NCI-H226 (cell line): ENCODE measurements around the gene S1PR4.

ENCODE experiments used
- DNase-seq: peaks from one replicate; pipeline ENCODE4 v3.0.0-alpha.2; 2015

The S1PR4 gene

DNA sequence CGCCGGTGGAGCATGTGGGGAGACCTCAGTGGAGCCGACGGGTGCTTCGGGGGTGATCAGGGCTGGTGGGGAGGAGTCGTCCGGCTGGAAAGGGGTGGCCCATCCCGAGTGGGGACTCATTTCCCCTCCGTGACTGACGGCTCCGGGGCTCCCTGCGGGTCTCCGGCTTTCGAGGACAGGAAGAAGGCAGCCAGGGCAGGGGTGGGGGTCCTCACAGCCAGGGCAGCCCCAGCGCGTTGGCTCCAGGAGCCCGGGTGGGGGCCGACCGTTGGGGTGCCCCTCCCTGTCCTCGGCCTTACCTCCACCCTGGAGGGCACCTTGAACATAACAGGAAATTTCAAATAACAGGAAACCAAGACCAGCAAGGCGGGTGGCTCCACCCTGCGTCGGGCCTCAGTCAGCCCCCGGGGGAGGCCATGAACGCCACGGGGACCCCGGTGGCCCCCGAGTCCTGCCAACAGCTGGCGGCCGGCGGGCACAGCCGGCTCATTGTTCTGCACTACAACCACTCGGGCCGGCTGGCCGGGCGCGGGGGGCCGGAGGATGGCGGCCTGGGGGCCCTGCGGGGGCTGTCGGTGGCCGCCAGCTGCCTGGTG lies at the start of gene S1PR4:
S1PR4 (plus strand) TSS at position 393 of the 596 bp plus-strand sequence; CDS start at position 417, 24 bp downstream.
- DNase-seq = no peak

DNA sequence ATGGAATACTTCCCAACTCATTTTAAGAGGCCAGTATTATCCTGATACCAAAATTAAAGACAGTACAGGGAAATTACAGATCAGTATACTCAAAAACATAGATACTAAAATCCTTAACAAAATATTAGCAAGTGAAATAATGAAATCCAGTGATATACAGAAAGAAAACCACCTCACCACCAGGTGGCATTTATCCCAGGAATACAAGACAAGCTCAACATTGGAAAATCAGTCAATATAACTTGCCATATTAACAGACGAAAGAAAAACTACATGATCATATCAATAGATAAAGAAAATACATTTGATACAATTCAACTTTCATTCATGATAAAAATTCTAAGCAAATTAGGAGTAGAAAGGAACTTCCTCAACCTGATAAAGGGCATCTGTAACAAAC lies 49.5 kb upstream of the S1PR4 start:
- DNase-seq = no peak

GRCh38 chr19:3131168-3131567 lies 47.4 kb upstream of the S1PR4 start:
- DNase-seq = no peak

DNA sequence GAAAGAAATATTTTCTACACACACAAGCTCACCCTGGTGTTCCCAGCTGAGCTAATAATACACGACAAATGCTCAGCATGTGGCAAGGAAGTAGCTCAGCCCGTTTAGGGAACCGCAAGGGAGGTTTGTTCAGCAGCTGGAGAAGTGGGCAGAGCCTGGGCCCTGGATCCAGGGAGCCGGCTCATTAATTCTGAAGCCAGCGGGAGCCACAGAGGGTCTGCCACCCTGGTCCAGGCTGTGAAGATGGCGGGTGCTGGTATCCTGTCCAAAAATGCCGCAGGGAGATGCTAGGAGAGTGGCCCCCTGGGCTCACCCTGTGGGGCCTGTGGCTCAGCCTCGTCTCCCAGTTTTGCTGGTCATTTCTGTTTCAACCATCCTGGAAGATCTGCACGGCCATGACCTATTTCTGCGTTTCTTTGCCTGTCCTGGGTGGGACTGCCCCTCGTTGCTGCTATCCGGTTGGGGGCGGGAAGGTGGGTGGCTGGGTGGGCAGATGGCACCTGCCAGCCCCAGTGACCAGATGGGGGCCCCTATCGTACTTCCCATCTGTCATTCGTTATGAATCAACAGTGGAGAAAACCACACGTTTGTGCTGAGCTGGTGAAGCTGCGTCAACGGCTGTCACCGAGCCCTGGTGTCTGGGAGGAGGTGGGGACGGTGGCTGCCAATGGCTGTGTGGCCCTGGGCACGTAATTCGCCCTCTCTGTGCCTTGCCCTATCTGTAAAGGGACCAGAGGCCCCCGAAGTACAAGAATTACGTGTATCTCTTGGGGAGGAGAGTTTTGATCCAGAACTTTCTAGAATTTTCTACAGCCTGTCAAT lies 45.4 kb upstream of the S1PR4 start:
- peak; percentile 8 for DNase-seq

DNA sequence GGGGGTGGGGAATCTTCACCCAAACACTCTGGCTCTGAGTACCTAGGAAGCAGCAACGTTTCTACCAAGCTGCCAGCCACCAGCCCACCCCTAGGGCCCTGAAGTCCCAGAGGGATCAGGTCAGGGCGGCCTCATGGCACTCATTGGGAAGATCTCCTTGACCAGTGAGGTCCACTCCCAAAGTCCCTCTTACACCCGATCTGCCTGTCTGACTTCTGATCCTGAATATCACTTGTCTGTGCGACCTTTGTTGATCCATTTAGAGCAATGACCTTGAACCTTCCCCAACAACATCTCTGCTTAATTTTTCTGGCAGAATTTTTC lies 44.8 kb upstream of the S1PR4 start:
- DNase-seq = no peak

DNA sequence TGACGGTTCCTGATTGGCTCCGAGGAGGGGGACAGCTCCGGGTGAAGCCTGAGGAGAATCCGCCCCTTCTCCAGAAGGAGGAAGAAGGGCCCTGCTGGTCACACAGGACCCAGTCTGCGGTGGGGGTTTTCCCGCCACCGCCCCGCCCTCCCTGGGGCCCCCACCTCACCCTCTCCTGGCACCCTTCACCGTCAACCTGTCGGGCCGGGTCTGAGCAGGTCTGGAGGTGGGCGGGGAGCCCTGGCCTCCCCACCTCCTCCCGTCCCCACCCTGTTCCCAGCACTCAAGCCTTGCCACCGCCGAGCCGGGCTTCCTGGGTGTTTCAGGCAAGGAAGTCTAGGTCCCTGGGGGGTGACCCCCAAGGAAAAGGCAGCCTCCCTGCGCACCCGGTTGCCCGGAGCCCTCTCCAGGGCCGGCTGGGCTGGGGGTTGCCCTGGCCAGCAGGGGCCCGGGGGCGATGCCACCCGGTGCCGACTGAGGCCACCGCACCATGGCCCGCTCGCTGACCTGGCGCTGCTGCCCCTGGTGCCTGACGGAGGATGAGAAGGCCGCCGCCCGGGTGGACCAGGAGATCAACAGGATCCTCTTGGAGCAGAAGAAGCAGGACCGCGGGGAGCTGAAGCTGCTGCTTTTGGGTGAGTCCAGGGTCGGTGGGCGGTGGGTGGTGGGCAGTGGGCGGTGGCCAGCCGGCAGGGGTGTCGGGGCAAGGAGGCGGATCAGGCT lies 42.4 kb upstream of the S1PR4 start, which contains the start of gene GNA15:
GNA15 (plus strand) TSS at position 73 of the 723 bp plus-strand sequence; CDS start at position 491, 418 bp downstream.
- no peak for DNase-seq

DNA sequence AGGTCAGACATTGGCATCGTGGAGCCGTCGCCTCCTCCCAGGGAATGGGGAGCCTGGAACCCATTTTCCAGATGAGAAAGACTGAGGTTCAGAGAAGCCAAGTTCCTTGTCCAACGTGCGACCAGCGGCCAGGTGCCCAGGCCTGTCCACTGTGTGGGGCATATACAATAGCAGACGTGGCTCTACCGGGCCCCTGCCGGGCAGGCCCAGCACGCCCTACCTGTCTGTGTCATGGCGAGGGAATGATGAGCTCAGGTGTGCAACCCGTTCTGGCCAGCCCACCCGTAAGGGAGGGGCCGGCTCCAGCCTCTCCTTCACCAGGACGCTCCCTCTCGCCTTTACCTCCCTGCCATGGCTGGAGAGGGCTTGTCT lies 41.9 kb upstream of the S1PR4 start:
- no peak for DNase-seq

GRCh38 chr19:3137119-3137518 lies 41.5 kb upstream of the S1PR4 start:
- DNase-seq = no peak

GRCh38 chr19:3138268-3138667 lies 40.3 kb upstream of the S1PR4 start:
- DNase-seq = no peak

DNA sequence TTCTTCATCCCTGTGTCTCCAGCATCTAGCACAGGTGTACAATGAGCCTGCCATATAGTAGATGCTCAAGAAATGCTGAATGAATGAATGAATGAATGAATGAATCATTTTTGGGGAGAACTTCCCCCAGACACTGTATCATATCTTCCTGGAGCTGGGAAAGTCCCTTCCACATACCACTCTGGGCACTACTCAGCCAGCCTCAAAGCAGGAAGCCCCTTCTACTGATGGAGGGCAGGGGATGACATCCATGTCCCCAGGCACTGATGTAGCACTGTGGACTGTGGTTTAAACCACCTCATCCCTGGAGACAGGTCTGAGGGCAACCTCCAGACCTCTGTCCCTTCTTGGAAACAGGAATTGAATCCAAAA lies 37.9 kb upstream of the S1PR4 start:
- no peak for DNase-seq

GRCh38 chr19:3142292-3142670 lies 36.3 kb upstream of the S1PR4 start:
- DNase-seq = no peak

DNA sequence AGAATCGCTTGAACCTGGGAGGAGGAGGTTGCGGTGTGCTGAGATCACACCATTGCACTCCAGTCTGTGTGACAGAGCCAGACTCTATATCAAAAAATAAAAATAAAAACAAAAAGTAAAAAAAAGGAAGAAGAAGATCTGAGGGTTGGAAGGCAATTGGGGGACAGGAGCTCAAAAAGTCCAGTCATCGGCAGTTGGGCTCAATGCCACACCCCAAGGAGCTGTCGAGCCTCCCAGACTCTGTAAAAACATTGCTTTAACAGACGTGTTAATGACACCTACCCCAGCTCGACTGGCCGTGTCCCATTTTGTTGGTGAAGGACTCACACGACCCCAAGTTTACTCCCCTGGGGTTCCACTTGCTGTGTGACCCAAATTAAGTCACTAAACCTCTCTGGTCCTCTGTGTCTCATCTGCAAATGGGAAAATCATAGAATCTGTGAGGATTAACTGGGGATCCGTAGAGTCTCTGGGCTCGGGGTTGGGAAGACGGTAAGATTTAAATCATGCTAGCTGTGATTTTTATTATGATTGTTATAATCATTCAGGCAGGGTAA lies 35.7 kb upstream of the S1PR4 start:
- no peak for DNase-seq

- DNase-seq = no peak
Measured at GRCh38 chr19:3145909-3146676, 32.5 kb upstream of the S1PR4 start.

- no peak for DNase-seq
Measured at GRCh38 chr19:3146677-3147100, 31.9 kb upstream of the S1PR4 start.

GRCh38 chr19:3148503-3148902 lies 30.1 kb upstream of the S1PR4 start:
- no peak for DNase-seq

DNA sequence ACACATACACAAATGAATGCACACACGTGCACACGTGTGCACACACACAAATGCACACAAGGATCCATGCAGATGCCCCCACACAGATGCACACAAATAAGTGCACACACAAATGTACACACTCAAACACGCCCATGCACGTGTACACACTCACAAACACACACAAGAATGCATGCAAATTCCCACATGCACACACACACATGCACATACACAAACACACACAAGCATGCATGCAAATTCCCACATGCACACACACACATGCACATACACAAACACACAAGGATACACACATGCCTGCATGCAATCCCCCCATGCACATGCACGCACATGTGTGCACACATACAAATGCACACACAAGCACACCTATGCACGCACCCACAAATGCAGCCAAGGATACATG lies 29.5 kb upstream of the S1PR4 start:
- no peak for DNase-seq

- DNase-seq = no peak
Measured at GRCh38 chr19:3149526-3150505, 28.8 kb upstream of the S1PR4 start.

DNA sequence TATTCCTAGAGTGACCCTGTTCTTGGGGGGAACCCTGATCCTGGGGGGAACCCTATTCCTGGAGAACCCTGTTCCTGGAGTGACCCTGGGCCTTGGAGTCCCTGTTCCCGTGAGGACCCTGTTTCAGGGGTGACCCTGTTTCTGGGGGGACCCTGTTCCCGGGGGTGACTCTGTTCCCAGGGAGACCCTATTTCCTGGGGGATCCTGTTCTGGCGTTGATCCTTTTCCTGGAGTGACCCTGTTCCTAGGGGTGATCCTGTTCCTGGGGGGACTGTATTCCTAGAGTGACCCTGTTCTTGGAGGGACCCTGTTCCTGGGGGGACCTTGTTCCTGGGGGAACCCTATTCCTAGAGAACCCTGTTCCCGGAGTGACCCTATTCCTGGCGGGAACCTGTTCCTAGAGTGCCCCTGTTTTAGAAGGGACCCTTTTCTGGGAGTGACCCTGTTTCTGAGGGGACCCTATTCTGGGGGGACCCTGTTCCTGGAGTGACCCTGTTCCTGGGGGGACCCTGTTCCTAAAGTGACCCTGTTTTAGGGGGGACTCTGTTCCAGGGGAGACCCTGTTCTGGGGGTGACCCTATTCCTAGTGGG lies 27.7 kb upstream of the S1PR4 start:
- DNase-seq = no peak

GRCh38 chr19:3151563-3152418 lies 26.8 kb upstream of the S1PR4 start:
- peak; percentile 43 for DNase-seq

GRCh38 chr19:3152419-3152780 lies 26.2 kb upstream of the S1PR4 start:
- DNase-seq = no peak
